Ishikawa (cell line): Measurements from ENCODE around the gene ARHGAP22.

Experiments
- CREB1 ChIP-seq: IDR thresholded peaks from 2 replicates; pipeline ENCODE4 v1.6.1; 2012; ENCODE audit warnings: low read depth
- EP300 ChIP-seq: IDR thresholded peaks from 2 replicates; pipeline ENCODE4 v1.6.1; 2012; ENCODE audit warnings: borderline replicate concordance
- NFIC ChIP-seq: IDR thresholded peaks from 2 replicates; pipeline ENCODE4 v1.6.1; 2012
- RAD21 ChIP-seq: IDR thresholded peaks from 2 replicates; pipeline ENCODE4 v1.6.1; 2012; ENCODE audit warnings: low read depth
- TAF1 ChIP-seq: IDR thresholded peaks from 2 replicates; pipeline ENCODE4 v1.6.1; 2012; ENCODE audit warnings: low read depth, mild to moderate bottlenecking
- TEAD4 ChIP-seq: IDR thresholded peaks from 2 replicates; pipeline ENCODE4 v1.6.1; 2012
- YY1 ChIP-seq: IDR thresholded peaks from 2 replicates; pipeline ENCODE4 v1.6.1; 2012; ENCODE audit warnings: low read depth
- ZBTB7A ChIP-seq: IDR thresholded peaks from 2 replicates; pipeline ENCODE4 v1.6.1; 2012; ENCODE audit warnings: low read depth
- TF ChIP-seq, protein P1 (sequence below): IDR thresholded peaks from 2 replicates; pipeline ENCODE4 v1.6.1; 2012; ENCODE audit warnings: low read depth, mild to moderate bottlenecking
- TF ChIP-seq, protein P2 (sequence below): IDR thresholded peaks from 2 replicates; pipeline ENCODE4 v1.6.1; 2012
- TF ChIP-seq, protein P3 (sequence below): IDR thresholded peaks from 2 replicates; pipeline ENCODE4 v1.6.1; 2012

DNA sequence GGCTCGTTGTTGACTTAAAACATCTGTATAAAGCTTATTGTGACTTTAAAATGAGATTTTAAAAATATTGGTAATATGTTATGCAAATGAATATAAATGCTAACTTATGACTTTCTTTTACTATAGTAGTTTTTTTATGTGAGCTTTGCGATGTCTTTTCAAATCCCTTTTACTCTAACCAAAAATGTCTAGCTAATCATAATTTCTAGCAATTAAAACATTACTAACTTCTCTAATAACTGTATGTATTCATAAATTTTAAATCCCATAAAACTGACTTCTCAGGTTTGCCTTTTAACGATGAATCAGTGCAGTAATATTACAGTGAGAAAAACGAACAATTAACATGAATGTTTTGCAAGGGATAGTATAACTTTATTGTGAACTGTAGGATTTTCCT lies 185.2 kb downstream of the ARHGAP22 start:
- TF ChIP-seq EP300: no peak
- TF ChIP-seq, protein P1, sequence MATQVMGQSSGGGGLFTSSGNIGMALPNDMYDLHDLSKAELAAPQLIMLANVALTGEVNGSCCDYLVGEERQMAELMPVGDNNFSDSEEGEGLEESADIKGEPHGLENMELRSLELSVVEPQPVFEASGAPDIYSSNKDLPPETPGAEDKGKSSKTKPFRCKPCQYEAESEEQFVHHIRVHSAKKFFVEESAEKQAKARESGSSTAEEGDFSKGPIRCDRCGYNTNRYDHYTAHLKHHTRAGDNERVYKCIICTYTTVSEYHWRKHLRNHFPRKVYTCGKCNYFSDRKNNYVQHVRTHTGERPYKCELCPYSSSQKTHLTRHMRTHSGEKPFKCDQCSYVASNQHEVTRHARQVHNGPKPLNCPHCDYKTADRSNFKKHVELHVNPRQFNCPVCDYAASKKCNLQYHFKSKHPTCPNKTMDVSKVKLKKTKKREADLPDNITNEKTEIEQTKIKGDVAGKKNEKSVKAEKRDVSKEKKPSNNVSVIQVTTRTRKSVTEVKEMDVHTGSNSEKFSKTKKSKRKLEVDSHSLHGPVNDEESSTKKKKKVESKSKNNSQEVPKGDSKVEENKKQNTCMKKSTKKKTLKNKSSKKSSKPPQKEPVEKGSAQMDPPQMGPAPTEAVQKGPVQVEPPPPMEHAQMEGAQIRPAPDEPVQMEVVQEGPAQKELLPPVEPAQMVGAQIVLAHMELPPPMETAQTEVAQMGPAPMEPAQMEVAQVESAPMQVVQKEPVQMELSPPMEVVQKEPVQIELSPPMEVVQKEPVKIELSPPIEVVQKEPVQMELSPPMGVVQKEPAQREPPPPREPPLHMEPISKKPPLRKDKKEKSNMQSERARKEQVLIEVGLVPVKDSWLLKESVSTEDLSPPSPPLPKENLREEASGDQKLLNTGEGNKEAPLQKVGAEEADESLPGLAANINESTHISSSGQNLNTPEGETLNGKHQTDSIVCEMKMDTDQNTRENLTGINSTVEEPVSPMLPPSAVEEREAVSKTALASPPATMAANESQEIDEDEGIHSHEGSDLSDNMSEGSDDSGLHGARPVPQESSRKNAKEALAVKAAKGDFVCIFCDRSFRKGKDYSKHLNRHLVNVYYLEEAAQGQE: no peak
- TF ChIP-seq ZBTB7A: no peak
- no peak for TF ChIP-seq CREB1
- TF ChIP-seq RAD21: no peak
- TF ChIP-seq, protein P2, sequence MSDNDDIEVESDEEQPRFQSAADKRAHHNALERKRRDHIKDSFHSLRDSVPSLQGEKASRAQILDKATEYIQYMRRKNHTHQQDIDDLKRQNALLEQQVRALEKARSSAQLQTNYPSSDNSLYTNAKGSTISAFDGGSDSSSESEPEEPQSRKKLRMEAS: no peak
- no peak for TF ChIP-seq TAF1
- TF ChIP-seq TEAD4: no peak
- no peak for TF ChIP-seq YY1
- TF ChIP-seq, protein P3, sequence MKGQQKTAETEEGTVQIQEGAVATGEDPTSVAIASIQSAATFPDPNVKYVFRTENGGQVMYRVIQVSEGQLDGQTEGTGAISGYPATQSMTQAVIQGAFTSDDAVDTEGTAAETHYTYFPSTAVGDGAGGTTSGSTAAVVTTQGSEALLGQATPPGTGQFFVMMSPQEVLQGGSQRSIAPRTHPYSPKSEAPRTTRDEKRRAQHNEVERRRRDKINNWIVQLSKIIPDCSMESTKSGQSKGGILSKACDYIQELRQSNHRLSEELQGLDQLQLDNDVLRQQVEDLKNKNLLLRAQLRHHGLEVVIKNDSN: no peak
- TF ChIP-seq NFIC: no peak
